Spleen (tissue), 11 donors: ENCODE data around the gene ABCG1. TPM values are rescaled to one million over a fixed set of nuclear protein-coding genes. Genes with fewer than 3 reads are reported as not detected.

Source experiments
- DNase-seq: peaks from one replicate; pipeline ENCODE4 v3.0.0-alpha.2; 2020
- H3K27ac ChIP-seq, 8 donors: fragments of 200-600 bp; sonication (generic) in 7 of 8; 1 replicate in 4 of 8; 2 replicates in 4 of 8; pipeline versions ENCODE4 v1.5.0 to v1.8.0; 2016 to 2021; ENCODE audit warnings: inconsistent platforms in 4 of 8, mild to moderate bottlenecking in 4 of 8, moderate library complexity in 1 of 8
- H3K27me3 ChIP-seq, 7 donors: fragments of 200-600 bp; sonication (generic) in 6 of 7; replicated peaks in 1 of 7; 1 replicate in 4 of 7; 2 replicates in 3 of 7; pipeline versions ENCODE4 v1.5.0 to v1.8.0; 2016 to 2021; ENCODE audit warnings: inconsistent platforms in 3 of 7, mild to moderate bottlenecking in 1 of 7
- H3K36me3 ChIP-seq, 6 donors: fragments of 200-600 bp; sonication (generic) in 5 of 6; 1 replicate in 4 of 6; 2 replicates in 2 of 6; pipeline versions ENCODE4 v1.5.0 to v1.8.0; 2016 to 2021; ENCODE audit warnings: inconsistent platforms in 2 of 6
- H3K4me1 ChIP-seq, 6 donors: fragments of 200-600 bp; sonication (generic) in 5 of 6; 1 replicate in 3 of 6; 2 replicates in 3 of 6; pipeline versions ENCODE4 v1.5.0 to v1.8.0; 2016 to 2021; ENCODE audit warnings: inconsistent platforms in 3 of 6
- H3K4me3 ChIP-seq, 8 donors: fragments of 200-600 bp; sonication (generic) in 7 of 8; 1 replicate in 4 of 8; 2 replicates in 4 of 8; pipeline versions ENCODE4 v1.5.0 to v1.8.0; 2016 to 2021; ENCODE audit warnings: inconsistent platforms in 4 of 8, mild to moderate bottlenecking in 4 of 8, moderate library complexity in 2 of 8
- H3K9me3 ChIP-seq, 8 donors: fragments of 200-600 bp; sonication (generic) in 7 of 8; 1 replicate in 4 of 8; 2 replicates in 4 of 8; pipeline versions ENCODE4 v1.5.0 to v1.8.0; 2016 to 2021; ENCODE audit warnings: inconsistent platforms in 4 of 8
- POLR2A ChIP-seq, 3 donors: fragments of 450-650 bp; IDR thresholded peaks; one replicate each; pipeline ENCODE4 v1.5.1; 2017; ENCODE audit warnings: antibody characterized with exemption in 3 of 3, mild to moderate bottlenecking in 1 of 3
- POLR2AphosphoS5 ChIP-seq, 3 donors: sonication (generic); formaldehyde crosslinking; IDR thresholded peaks; one replicate each; pipeline ENCODE4 v1.5.1; 2017; ENCODE audit warnings: antibody characterized with exemption in 3 of 3
- WGBS, 5 donors: extraction: QIAGEN DNeasy Blood & Tissue Kit in 3 of 5; methylation state at CpG; one replicate each; pipeline versions ENCODE4 v1.1.5 to v1.1.7; 2013 to 2018; 5-methylcytosine and 5-hydroxymethylcytosine counted together
- intact Hi-C: fragments of 100-400 bp; cut with DNase I; formaldehyde crosslinking; loops from one replicate; pipeline ENCODE4 v1.15.0; 2023; ENCODE audit warnings: low total_unique reads
- polyA plus RNA-seq, 3 donors: library from polyadenylated mRNA; stranded (reverse); fragments of 200-250 nt; gene quantifications; one replicate each; pipeline ENCODE4 v1.2.1, GENCODE V29; 2013
- total RNA-seq, 7 donors: library from RNA; depleted of rRNA in 3 of 7; stranded (reverse); fragments of >200 nt in 3 of 7; fragmentation: NEBNext Ultra II Directional in 4 of 7; extraction: Animal tissue kit (Norgen Biotek cat#: 25700) in 4 of 7; gene quantifications; one replicate each; pipeline versions ENCODE4 v1.1.0 to v1.2.1, GENCODE V29; 2016 to 2021
- TF ChIP-seq, protein P1 (sequence below), 11 experiments: fragments of 200-600 bp in 7 of 11; fragments of 450-650 bp in 4 of 11; sonication (generic) in 4 of 11; IDR thresholded peaks in 8 of 11; conservative IDR thresholded peaks in 3 of 11; 1 replicate in 7 of 11; 2 replicates in 4 of 11; pipeline versions ENCODE4 v1.4.0 to v1.8.0; 2016 to 2021; ENCODE audit warnings: antibody characterized with exemption in 11 of 11, inconsistent platforms in 4 of 11, mild to moderate bottlenecking in 1 of 11
- donor health status: healthy with polysubstance abuse.
- donor health status: DM: no; HTN: no; CAD: no; lungs with moderate emphysema.
- donor health status: DM: no; HTN: no; CAD: no.
- donor health status: Bipolar disorder and iron deficiency.
- donor health status: healthy.
- donor health status: DM: no; HTN: no; CAD: no.
- donor health status: DM: yes; HTN: yes; CAD: no.

Gene ABCG1
- total and polyA plus RNA-seq, 10 donors: 14.6 to 143 (median 96.7) TPM

DNA sequence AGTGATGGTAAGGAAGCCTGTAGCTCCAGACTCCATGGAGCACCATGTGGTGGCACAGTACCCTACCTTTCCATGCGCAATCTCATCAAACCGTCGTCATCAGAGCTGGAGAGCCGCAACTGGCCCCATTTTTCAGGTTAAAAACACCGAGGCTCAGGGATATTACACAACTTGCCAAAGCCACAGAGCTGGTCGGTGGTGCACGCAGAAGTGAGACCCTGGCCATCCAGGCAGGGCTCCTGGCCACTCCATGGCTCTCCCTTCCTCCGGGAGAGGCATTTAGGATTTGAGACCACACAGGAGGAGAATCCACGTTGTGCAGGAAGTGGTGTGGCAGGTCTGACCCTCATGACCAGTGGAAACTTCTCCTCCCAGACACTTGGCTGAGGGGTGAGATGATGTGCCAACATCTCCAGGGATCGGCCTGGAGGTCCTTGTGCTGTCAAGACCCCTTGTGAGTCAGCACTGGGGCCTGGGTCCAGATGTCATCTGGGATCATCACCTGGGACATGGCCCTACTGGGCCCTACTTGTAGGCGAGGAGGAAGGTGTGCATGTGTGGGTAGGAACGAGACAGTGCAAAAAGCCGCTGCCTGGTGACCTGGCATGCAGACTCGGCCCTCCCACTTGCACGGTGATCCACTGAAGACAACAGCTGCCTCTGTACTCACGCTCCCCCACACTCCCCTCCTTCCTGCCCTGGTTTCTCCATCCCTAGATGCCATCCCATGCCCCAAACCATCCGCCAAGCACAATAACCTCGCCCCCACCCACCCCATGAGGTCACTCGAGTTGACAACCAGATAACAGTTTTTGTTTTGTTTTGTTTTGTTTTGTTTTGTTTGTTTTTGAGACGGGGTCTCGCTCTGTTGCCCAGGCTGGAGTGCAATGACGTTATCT lies 85.9 kb downstream of the ABCG1 start:
- no peak for DNase-seq
- Histone ChIP-seq H3K27me3 (peaks cover 0 to 53% (median 15%) of the 10 kb centered on the region in 7 donors), H3K27ac (peak overlapping the region in 1 of 8 donors; percentile 21), H3K36me3 (no peaks in the 10 kb centered on the region), H3K9me3 (no peaks in the 10 kb centered on the region), H3K4me1 (peaks cover 4 to 50% (median 29%) of the 10 kb centered on the region in 6 donors), H3K4me3 (no peak overlapping the region)
- intact Hi-C loops: no loop called here
- no peak for TF ChIP-seq POLR2A (IDR thresholded peaks at IDR 0.05)
- TF ChIP-seq POLR2AphosphoS5 (IDR thresholded peaks at IDR 0.05): peak; percentile 33 to 40 (median 35)
- TF ChIP-seq, protein P1, sequence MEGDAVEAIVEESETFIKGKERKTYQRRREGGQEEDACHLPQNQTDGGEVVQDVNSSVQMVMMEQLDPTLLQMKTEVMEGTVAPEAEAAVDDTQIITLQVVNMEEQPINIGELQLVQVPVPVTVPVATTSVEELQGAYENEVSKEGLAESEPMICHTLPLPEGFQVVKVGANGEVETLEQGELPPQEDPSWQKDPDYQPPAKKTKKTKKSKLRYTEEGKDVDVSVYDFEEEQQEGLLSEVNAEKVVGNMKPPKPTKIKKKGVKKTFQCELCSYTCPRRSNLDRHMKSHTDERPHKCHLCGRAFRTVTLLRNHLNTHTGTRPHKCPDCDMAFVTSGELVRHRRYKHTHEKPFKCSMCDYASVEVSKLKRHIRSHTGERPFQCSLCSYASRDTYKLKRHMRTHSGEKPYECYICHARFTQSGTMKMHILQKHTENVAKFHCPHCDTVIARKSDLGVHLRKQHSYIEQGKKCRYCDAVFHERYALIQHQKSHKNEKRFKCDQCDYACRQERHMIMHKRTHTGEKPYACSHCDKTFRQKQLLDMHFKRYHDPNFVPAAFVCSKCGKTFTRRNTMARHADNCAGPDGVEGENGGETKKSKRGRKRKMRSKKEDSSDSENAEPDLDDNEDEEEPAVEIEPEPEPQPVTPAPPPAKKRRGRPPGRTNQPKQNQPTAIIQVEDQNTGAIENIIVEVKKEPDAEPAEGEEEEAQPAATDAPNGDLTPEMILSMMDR (IDR thresholded peaks at IDR 0.05 in 8 of 11, conservative IDR thresholded peaks at IDR 0.05 in 3 of 11): no peak
- 74 to 84% (median 81%) methylated on average over 21 to 22 of the region's 22 CpGs for WGBS, 5 donors

DNA sequence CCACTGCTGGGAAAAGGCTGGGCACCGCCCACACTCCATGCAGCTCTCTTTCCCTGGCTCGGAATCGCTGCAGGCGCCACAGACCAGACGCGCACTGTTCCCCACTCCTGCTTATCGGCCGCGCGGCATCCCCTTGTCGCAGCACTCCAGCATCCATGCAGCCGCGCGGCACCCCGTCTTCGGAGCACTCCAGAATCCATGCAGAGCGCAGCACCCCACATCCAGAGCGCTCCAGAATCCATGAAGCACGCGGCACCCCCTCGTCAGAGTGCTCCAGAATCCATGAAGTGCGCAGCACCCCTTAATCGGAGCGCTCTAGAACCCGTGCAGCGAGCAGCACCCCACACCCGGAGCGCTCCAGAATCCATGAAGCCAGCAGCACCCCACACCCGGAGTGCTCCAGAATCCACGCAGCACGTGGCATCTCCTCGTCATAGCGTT lies 86.8 kb downstream of the ABCG1 start:
- Histone ChIP-seq H3K36me3 (no peaks in the 10 kb centered on the region), H3K27ac (no peak overlapping the region), H3K4me1 (peaks cover 7 to 50% (median 29%) of the 10 kb centered on the region in 6 donors), H3K9me3 (no peaks in the 10 kb centered on the region), H3K4me3 (no peak overlapping the region), H3K27me3 (peaks cover 0 to 56% (median 15%) of the 10 kb centered on the region in 7 donors)
- peak in 2 of 3 donors; percentile 33 to 49 for TF ChIP-seq POLR2AphosphoS5 (IDR thresholded peaks at IDR 0.05)
- TF ChIP-seq POLR2A (IDR thresholded peaks at IDR 0.05): no peak
- TF ChIP-seq, protein P1 (IDR thresholded peaks at IDR 0.05 in 8 of 11, conservative IDR thresholded peaks at IDR 0.05 in 3 of 11): no peak
- intact Hi-C loops: no loop called here
- WGBS, 5 donors: 90 to 97% (median 94%) methylated on average over 33 of the region's 33 CpGs
- peak; percentile 65 for DNase-seq

DNA sequence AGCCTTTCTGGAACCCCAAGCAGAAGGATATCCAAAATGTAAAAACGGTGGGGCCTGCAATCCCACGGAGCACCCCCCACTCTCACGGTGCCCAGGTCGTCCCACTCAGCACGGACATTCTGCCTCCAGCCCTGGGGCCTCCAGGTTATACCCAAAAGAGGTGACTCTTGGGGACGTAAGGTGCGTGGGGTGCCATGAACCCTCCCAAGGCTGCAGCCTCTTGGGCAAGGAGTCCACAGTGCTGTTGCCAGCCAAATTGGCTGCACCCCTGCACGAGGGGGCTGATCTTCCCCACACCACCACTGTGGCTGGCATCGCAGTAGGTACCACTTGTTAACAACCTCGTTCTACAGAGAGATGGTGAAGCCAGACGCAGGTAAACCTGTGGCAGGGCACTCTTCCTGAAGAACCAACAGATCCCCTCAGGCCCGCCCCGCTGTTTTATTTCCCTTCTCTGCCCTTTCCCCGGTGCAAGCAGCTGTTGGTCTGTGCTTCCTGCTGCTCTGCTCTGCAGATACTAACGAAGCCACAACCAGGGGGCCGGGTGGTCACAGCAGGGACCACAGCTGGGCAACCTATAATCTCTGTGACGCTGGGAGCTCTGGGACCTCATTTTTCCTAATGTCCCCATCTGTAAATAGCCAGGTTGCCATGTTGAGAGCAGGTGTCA lies 87.6 kb downstream of the ABCG1 start:
- Histone ChIP-seq H3K4me1 (peaks cover 7 to 50% (median 27%) of the 10 kb centered on the region in 6 donors), H3K27me3 (peaks cover 0 to 56% (median 15%) of the 10 kb centered on the region in 7 donors), H3K27ac (no peak overlapping the region), H3K4me3 (no peak overlapping the region), H3K9me3 (no peaks in the 10 kb centered on the region), H3K36me3 (no peaks in the 10 kb centered on the region)
- WGBS, 5 donors: 37 to 44% (median 43%) methylated on average over 12 to 17 of the region's 17 CpGs
- intact Hi-C loops: no loop called here
- no peak for TF ChIP-seq POLR2A (IDR thresholded peaks at IDR 0.05)
- TF ChIP-seq POLR2AphosphoS5 (IDR thresholded peaks at IDR 0.05): no peak
- TF ChIP-seq, protein P1 (IDR thresholded peaks at IDR 0.05 in 8 of 11, conservative IDR thresholded peaks at IDR 0.05 in 3 of 11): no peak
- peak; percentile 62 for DNase-seq

DNA sequence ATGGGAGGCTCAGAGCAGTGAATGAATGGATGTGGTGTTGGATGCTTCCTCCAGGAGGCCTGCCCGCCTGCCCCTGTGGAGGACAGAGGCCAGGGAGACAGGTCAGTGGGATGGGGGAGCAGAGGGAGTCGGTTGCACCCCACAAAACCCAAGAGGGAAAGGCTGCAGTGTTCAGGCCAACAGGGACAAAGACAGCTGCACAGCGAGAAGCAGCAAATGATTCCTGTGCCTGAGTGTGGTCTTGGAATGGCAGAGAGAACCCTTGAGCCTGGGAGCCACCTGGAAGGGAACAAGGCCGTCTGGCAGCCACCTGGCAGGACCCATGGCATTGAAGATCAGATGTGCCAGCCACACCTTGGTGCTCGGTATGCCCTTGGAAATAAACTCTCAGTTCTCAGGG lies 88.2 kb downstream of the ABCG1 start:
- H3K9me3 ChIP-seq: no peaks in the 10 kb centered on the region
- TF ChIP-seq, protein P1 (IDR thresholded peaks at IDR 0.05 in 8 of 11, conservative IDR thresholded peaks at IDR 0.05 in 3 of 11): no peak
- DNase-seq: no peak

More for the DNA sequence above, 88.2 kb downstream of the ABCG1 start:
- Histone ChIP-seq H3K27me3 (peaks cover 0 to 56% (median 15%) of the 10 kb centered on the region in 7 donors), H3K36me3 (no peaks in the 10 kb centered on the region), H3K4me1 (peaks cover 7 to 50% (median 26%) of the 10 kb centered on the region in 6 donors), H3K4me3 (no peak overlapping the region), H3K27ac (no peak overlapping the region)
- intact Hi-C loops: no loop called here
- WGBS, 5 donors: 50 to 71% (median 68%) methylated on average over 5 of the region's 5 CpGs
